Fibroblast of lung (primary cell): Measurements from ENCODE around the gene C19orf67.

ENCODE experiments used
- CTCF ChIP-seq, 2 donors: IDR thresholded peaks in 1 of 2; conservative IDR thresholded peaks in 1 of 2; 1 replicate in 1 of 2; 2 replicates in 1 of 2; pipeline ENCODE4 v1.5.1; 2011 to 2012; ENCODE audit warnings: low read length in 2 of 2, control low read depth in 1 of 2, inconsistent platforms in 1 of 2, low read depth in 1 of 2, mild to moderate bottlenecking in 1 of 2
- EZH2 ChIP-seq: IDR thresholded peaks from 2 replicates; pipeline ENCODE4 v1.5.1; 2012; ENCODE audit warnings: low read length, control low read depth, mild to moderate bottlenecking; ENCODE audit errors: missing control alignments

- no peak for TF ChIP-seq CTCF (conservative IDR thresholded peaks at IDR 0.05 in 1 of 2, IDR thresholded peaks at IDR 0.05 in 1 of 2; ENCODE audit: low read depth in 1 of 2, low read length in 2 of 2)
- no peak for TF ChIP-seq EZH2
Observed at GRCh38 chr19:14081797-14082674, 3.5 kb downstream of the C19orf67 start.
